GM19452 (cell line): ENCODE results near the gene SMIM10.
"Not testable (repeated sequence)": the region's sequence is repeated elsewhere in the genome, so short reads cannot be mapped to it uniquely, and the experiment has no call there.

Experiments
- ATAC-seq: cut with Tn5 transposase; IDR thresholded peaks from one replicate; pipeline ENCODE4 v1.9.1; 2021; ENCODE audit not compliant: unreplicated experiment

SMIM10 gene

DNA sequence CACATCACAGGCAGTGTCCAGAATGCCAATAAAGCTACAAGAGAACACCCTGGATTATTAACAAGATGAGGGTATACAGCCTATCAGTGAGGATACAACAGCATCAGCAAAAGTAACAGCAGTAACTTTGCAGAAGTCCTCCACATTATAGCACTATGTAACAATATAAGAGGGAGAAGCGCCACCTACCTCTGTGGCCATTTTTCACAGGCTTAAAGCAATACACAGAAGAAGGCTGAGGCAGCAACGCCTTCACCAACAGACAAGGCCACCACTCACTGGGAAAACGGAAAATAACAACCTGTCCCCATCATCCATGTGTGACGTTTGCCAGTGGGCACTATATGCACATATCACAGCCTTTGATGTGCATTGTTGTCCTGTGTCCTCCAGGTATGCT, 19.0 kb downstream of the SMIM10 start:
- no peak for ATAC-seq

DNA sequence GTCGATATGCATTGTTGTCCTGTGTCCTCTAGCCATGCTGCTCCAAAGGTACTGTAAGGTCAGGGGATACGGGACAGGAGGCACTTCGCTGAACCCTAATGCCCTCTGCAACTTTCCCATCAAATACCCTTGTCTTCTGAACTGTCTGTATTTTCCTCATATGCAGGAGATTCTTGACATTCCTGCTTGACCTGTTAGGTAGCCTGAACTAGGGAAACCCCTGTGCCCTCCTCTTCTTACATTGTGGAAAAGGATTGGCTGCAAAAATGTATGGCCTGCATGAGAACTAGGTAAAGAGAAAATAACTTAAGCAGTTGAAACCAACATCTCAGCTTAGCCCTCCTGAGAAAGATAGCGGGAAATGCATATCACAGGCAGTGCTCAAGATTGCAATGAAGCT, 20.1 kb downstream of the SMIM10 start:
- ATAC-seq, result no peak

DNA sequence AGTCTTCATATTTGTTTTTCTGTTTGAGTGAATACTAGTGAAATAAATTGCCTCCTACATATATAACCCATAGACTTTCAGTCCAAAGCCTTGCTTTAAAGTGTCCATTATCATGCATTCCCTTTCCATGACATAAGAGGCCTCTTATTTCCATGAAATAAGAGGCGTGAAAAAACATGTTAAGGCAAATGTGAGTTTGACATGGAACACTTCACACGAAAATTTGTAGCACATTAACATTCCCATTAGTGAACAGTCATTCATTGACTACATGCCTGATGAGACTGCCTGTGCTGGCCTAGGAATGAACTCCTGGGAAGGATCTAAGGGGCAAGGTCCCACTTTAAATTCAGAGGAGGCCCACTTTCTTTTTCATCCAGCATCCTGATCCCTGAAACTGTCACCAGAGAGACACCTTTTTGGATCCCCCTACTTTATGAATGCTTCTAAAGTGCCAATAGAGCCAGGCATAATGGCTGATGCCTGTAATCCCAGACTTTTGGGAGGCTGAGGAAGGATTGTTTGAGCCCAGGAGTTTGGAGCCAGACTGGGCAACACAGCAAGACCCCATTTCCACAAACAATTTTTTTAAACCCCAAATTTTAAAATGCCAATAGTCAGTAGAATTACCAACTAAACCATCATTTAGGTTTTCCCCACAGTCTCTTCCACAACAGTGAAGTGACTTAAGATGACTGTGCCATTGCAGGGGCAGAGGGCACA, 24.9 kb downstream of the SMIM10 start:
- no peak for ATAC-seq

DNA sequence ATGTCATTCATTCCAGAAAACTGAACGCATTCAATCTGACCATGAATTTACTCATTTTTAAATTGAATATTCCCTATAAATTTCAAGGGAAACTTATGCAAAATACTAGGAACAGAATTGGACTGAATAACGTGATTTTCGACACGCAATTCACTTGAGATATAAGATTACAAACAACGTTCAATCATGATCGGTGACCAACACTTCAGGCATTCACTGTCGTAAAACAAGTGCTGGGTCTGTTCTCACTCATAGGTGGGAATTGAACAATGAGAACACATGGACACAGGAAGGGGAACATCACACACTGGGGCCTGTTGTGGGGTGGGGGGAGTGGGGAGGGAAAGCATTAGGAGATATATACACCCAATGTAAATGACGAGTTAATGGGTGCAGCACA, 29.1 kb downstream of the SMIM10 start:
- not testable (repeated sequence) for ATAC-seq

DNA sequence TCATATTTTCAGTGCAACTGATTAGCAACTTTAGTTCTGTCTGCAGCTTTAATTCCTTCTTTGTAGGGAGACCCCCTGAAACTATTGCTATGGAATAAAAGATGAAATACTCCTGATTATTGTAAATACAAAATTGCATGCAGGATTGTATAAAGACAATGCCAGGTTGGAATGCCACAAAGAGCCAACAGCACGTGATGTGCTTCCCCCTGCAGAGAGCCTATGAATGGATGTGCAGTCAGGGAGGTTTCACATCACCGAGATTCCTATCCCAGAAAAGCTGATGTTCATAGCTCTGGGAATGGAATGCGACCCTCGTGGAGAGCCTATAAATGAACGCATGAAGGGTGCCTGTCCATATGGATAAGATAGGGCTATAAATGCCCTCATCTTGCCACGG, 33.0 kb downstream of the SMIM10 start:
- not testable (repeated sequence) for ATAC-seq

DNA sequence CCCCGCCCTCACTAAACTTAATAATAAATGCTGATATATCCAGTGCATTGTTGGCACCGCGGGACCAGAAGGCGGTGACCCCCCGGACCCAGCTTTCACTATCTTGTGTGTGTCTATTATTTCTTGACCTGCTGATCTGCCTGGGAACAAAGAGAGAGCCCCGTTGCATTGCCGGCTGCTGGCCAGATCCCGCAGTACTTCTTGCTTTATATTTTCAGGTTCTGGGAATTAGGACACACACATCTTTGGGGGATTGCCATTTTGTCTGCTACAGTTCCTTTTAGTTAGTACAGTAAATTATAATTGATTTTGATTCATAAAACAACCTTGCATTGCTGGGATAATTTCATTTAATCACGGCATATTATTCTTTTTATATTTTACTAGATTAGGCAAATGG, 33.7 kb downstream of the SMIM10 start:
- ATAC-seq, result no peak

DNA sequence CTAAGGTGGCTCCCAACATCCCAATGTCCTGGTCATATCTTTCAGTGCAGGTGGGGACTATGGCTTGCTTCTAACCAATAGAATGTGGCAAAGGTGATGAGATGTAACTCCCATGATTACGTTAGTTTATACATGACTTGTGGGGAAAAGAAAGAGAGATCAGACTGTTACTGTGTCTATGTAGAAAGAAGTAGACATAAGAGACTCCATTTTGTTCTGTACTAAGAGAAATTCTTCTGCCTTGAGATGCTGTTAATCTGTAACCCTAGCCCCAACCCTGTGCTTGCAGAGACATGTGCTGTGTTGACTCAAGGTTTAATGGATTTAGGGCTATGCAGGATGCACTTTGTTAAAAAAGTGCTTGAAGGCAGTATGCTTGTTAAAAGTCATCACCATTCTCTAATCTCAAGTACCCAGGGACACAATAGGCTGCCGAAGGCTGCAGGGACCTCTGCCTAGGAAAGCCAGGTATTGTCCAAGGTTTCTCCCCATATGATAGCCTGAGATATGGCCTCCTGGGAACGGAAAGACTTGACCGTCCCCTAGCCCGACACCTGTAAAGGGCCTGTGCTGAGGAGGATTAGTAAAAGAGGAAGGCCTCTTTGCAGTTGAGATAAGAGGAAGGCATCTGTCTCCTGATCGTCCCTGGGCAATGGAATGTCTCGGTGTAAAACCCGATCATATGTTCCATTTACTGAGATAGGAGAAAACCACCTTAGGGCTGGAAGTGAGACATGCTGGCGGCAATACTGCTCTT, 39.6 kb downstream of the SMIM10 start:
- not testable (repeated sequence) for ATAC-seq

DNA sequence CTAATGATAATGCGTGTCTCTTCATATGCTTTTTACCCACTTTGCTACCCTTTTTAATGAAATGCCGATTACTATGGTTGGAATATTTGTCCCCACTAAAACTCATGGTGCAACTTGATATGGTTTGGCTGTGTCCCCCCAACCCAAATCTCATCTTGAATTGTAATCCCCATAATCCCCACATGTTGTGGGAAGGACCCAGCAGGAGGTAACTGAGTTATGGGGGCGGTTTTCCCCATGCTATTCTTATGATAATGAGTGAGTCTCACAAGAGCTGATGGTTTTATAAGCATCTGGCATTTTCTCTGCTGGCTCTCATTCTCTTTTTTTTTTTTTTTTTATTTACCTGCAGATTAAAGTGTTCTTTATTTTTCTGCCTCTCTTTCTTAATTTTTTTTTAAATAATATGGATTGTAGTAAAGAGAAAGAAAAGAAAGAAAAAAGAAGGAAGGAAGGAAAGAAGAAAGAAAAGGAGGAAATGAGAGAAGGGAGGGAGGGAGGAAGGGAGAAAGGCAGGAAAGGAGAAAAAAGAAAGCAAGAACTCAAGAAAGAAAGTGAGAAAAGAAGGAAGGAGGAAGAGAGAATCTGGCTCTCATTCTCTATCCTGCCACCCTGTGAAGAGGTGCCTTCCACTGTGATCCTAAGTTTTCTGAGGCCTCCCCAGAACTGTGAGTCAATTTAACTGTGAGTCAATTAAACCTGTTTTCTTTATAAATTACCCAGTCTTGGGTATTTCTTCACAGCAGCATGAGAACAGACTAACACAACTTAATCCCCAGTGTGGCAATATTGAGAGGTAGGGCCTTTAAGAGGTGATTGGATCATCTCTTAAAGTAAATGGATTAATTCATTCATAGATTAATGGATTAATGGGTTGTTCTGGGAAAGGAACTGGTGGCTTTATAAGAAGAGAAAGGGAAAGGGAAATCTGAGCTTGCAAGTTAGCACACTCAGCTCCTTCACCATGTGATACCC, 50.6 kb downstream of the SMIM10 start:
- ATAC-seq, result not testable (repeated sequence)
